Right lobe of liver (tissue), 4 donors: ENCODE data around the gene EYA4.

Source experiments
- POLR2A ChIP-seq: fragments of 450-650 bp; IDR thresholded peaks from one replicate; pipeline ENCODE4 v1.6.1; 2017; ENCODE audit warnings: antibody characterized with exemption, mild to moderate bottlenecking
- TF ChIP-seq, protein P1 (sequence below), 4 donors: fragments of 200-600 bp in 3 of 4; fragments of 450-650 bp in 1 of 4; IDR thresholded peaks; one replicate each; pipeline versions ENCODE4 v1.5.1 to v1.8.0; 2016 to 2022; ENCODE audit warnings: antibody characterized with exemption in 4 of 4, mild to moderate bottlenecking in 2 of 4
- donor health status: DM: no; HTN: no; CAD: no.
- donor health status: DM: no; HTN: no; CAD: no.
- donor health status: DM: no; HTN: yes; CAD: no.

DNA sequence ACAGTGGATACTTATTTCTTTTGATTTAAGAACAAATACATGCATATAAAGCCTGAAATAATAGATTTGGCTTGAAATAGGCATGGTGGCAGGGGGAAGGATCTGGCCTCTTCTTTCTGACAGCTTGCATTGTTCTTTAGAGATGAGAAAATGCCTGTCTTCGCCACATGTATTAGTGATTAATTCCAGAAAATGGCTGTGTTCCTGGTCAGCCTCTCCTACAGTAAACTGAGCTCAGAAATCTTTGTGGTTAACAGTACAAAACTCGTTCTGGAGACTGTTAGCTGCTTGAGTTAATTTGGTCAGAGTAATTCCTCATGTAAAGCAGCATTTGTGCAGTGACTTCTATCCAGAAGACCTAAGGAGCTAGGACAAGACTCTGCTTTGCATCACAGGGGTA lies 151.5 kb downstream of the EYA4 start:
- TF ChIP-seq, protein P1, sequence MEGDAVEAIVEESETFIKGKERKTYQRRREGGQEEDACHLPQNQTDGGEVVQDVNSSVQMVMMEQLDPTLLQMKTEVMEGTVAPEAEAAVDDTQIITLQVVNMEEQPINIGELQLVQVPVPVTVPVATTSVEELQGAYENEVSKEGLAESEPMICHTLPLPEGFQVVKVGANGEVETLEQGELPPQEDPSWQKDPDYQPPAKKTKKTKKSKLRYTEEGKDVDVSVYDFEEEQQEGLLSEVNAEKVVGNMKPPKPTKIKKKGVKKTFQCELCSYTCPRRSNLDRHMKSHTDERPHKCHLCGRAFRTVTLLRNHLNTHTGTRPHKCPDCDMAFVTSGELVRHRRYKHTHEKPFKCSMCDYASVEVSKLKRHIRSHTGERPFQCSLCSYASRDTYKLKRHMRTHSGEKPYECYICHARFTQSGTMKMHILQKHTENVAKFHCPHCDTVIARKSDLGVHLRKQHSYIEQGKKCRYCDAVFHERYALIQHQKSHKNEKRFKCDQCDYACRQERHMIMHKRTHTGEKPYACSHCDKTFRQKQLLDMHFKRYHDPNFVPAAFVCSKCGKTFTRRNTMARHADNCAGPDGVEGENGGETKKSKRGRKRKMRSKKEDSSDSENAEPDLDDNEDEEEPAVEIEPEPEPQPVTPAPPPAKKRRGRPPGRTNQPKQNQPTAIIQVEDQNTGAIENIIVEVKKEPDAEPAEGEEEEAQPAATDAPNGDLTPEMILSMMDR (IDR thresholded peaks at IDR 0.05), result no peak
- TF ChIP-seq POLR2A, result no peak
